Measurements from ENCODE around the gene KCNIP1.

DNA sequence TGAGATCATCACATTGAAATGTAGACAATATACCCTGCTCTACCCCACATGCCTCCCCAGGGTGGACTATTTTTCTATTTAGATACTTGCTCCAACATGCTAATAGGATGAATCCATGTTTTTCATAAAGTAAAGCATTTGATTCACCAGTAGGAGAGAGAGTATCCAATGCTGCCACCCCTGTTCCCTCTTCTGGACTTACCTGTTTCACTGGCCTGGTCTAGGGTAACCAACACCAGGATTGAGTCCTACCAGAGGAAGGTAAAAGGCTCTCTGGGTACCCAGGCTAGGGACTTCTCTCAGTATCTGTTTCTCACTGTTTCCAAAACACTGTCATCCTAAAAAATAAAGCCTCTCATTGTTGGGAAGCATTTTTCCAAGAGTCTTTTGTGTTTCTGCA lies 249.5 kb downstream of the KCNIP1 start:
- TF ChIP-seq POLR2AphosphoS5 (IDR thresholded peaks at IDR 0.05): no peak
- TF ChIP-seq, protein P1, sequence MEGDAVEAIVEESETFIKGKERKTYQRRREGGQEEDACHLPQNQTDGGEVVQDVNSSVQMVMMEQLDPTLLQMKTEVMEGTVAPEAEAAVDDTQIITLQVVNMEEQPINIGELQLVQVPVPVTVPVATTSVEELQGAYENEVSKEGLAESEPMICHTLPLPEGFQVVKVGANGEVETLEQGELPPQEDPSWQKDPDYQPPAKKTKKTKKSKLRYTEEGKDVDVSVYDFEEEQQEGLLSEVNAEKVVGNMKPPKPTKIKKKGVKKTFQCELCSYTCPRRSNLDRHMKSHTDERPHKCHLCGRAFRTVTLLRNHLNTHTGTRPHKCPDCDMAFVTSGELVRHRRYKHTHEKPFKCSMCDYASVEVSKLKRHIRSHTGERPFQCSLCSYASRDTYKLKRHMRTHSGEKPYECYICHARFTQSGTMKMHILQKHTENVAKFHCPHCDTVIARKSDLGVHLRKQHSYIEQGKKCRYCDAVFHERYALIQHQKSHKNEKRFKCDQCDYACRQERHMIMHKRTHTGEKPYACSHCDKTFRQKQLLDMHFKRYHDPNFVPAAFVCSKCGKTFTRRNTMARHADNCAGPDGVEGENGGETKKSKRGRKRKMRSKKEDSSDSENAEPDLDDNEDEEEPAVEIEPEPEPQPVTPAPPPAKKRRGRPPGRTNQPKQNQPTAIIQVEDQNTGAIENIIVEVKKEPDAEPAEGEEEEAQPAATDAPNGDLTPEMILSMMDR (IDR thresholded peaks at IDR 0.05 in 8 of 11, conservative IDR thresholded peaks at IDR 0.05 in 3 of 11): no peak
- TF ChIP-seq POLR2A (IDR thresholded peaks at IDR 0.05): no peak
